Measurements from ENCODE around the gene TRPM2. TPM values are rescaled to one million over a fixed set of nuclear protein-coding genes. Genes with fewer than 3 reads are reported as not detected.

TRPM2 gene
- total RNA-seq, 1 donor from 2014 or later: 3.9 TPM

- ChIA-PET POLR2A (no interaction called here), CTCF (no interaction called here)
- Mint-ChIP-seq H3K4me3 (no peak overlapping the region), H3K9me3 (no peaks in the 10 kb centered on the region), H3K27me3 (peaks cover 1% of the 10 kb centered on the region), H3K27ac (no peak overlapping the region), H3K4me1 (no peaks in the 10 kb centered on the region), H3K36me3 (ENCODE audit: low read depth) (no peaks in the 10 kb centered on the region)
- DNase-seq (no peak), ATAC-seq (ENCODE audit: low read depth) (no peak)
- TF ChIP-seq CTCF (IDR thresholded peaks at IDR 0.05): no peak
- intact Hi-C loops (cut with micrococcal nuclease): no loop called here
These were observed 113.8 kb downstream of the TRPM2 start for GRCh38 chr21:44466996-44467858.

GRCh38 chr21:44467859-44468195 lies 114.4 kb downstream of the TRPM2 start:
- intact Hi-C loops (cut with micrococcal nuclease): no loop called here
- Mint-ChIP-seq H3K27me3 (peaks cover 3% of the 10 kb centered on the region), H3K4me1 (no peaks in the 10 kb centered on the region), H3K9me3 (no peaks in the 10 kb centered on the region), H3K4me3 (no peak overlapping the region), H3K36me3 (ENCODE audit: low read depth) (no peaks in the 10 kb centered on the region), H3K27ac (no peak overlapping the region)
- ChIA-PET POLR2A (no interaction called here), CTCF (no interaction called here)
- DNase-seq (no peak), ATAC-seq (ENCODE audit: low read depth) (no peak)
- TF ChIP-seq CTCF (IDR thresholded peaks at IDR 0.05): no peak

- CTCF ChIA-PET: no interaction called here
- intact Hi-C loops (cut with micrococcal nuclease): no loop called here
- H3K9me3 Mint-ChIP-seq: no peaks in the 10 kb centered on the region
- no peak for ATAC-seq (ENCODE audit: low read depth)
- DNase-seq: no peak
- H3K27ac Mint-ChIP-seq: no peak overlapping the region
- POLR2A ChIA-PET: no interaction called here
- TF ChIP-seq CTCF (IDR thresholded peaks at IDR 0.05): no peak
- no peaks in the 10 kb centered on the region for H3K4me1 Mint-ChIP-seq
- peaks cover 3% of the 10 kb centered on the region for H3K27me3 Mint-ChIP-seq
- no peak overlapping the region for H3K4me3 Mint-ChIP-seq
- H3K36me3 Mint-ChIP-seq (ENCODE audit: low read depth): no peaks in the 10 kb centered on the region
These were observed 117.9 kb downstream of the TRPM2 start for GRCh38 chr21:44471341-44471740.

GRCh38 chr21:44471996-44472395 lies 118.6 kb downstream of the TRPM2 start:
- ChIA-PET CTCF (no interaction called here), POLR2A (no interaction called here)
- DNase-seq (no peak), ATAC-seq (ENCODE audit: low read depth) (no peak)
- intact Hi-C loops (cut with micrococcal nuclease): no loop called here
- H3K9me3 Mint-ChIP-seq: no peaks in the 10 kb centered on the region
- no peak overlapping the region for H3K27ac Mint-ChIP-seq
- H3K4me3 Mint-ChIP-seq: no peak overlapping the region
- no peaks in the 10 kb centered on the region for H3K36me3 Mint-ChIP-seq (ENCODE audit: low read depth)
- H3K27me3 Mint-ChIP-seq: peaks cover 3% of the 10 kb centered on the region
- no peaks in the 10 kb centered on the region for H3K4me1 Mint-ChIP-seq
- TF ChIP-seq CTCF (IDR thresholded peaks at IDR 0.05): no peak

- peaks cover 2% of the 10 kb centered on the region for H3K4me1 Mint-ChIP-seq
- ATAC-seq (ENCODE audit: low read depth) (no peak), DNase-seq (no peak)
- no peak overlapping the region for H3K27ac Mint-ChIP-seq
- ChIA-PET POLR2A (no interaction called here), CTCF (no interaction called here)
- no peak overlapping the region for H3K4me3 Mint-ChIP-seq
- no peak for TF ChIP-seq CTCF (IDR thresholded peaks at IDR 0.05)
- H3K27me3 Mint-ChIP-seq: peaks cover 4% of the 10 kb centered on the region
- intact Hi-C loops (cut with micrococcal nuclease): no loop called here
- no peaks in the 10 kb centered on the region for H3K9me3 Mint-ChIP-seq
- H3K36me3 Mint-ChIP-seq (ENCODE audit: low read depth): no peaks in the 10 kb centered on the region
These were observed 120.6 kb downstream of the TRPM2 start for GRCh38 chr21:44473915-44474555.

Measured in activated B cell treated with CpG ODN at 0.5 μM for 24 hours (primary cell).